WTC11 (cell line): Measurements from ENCODE around the gene KRT4.

ENCODE experiments used
- CREB1 ChIP-seq: sonication (generic); formaldehyde crosslinking; IDR thresholded peaks from 2 replicates; pipeline ENCODE4 v1.8.0; 2023; ENCODE audit warnings: mild to moderate bottlenecking, missing genetic modification reagents
- ELF4 ChIP-seq: sonication (generic); formaldehyde crosslinking; IDR thresholded peaks from 2 replicates; pipeline ENCODE4 v1.8.1; 2022; ENCODE audit warnings: low read depth, mild to moderate bottlenecking, moderate library complexity, missing genetic modification reagents
- JUN ChIP-seq: sonication (generic); formaldehyde crosslinking; IDR thresholded peaks from 2 replicates; pipeline ENCODE4 v1.8.0; 2023; ENCODE audit warnings: mild to moderate bottlenecking, missing genetic modification reagents
- NR3C1 ChIP-seq: sonication (generic); formaldehyde crosslinking; conservative IDR thresholded peaks from 2 replicates; pipeline ENCODE4 v1.8.1; 2023; ENCODE audit warnings: low read depth, mild to moderate bottlenecking, missing genetic modification reagents
- SP1 ChIP-seq: sonication (generic); formaldehyde crosslinking; conservative IDR thresholded peaks from 2 replicates; pipeline ENCODE4 v1.8.1; 2022; ENCODE audit warnings: missing genetic modification reagents
- TCF7 ChIP-seq: sonication (generic); formaldehyde crosslinking; IDR thresholded peaks from 2 replicates; pipeline ENCODE4 v1.8.0; 2022; ENCODE audit warnings: mild to moderate bottlenecking, low read depth, missing genetic modification reagents, moderate library complexity
- USF1 ChIP-seq: sonication (generic); formaldehyde crosslinking; IDR thresholded peaks from 2 replicates; pipeline ENCODE4 v1.8.0; 2022; ENCODE audit warnings: mild to moderate bottlenecking, missing genetic modification reagents
- ZNF121 ChIP-seq: sonication (generic); formaldehyde crosslinking; IDR thresholded peaks from 2 replicates; pipeline ENCODE4 v1.8.0; 2023; ENCODE audit warnings: missing genetic modification reagents
- ZNF232 ChIP-seq: sonication (generic); formaldehyde crosslinking; IDR thresholded peaks from 2 replicates; pipeline ENCODE4 v1.8.0; 2022; ENCODE audit warnings: mild to moderate bottlenecking, missing genetic modification reagents
- TF ChIP-seq, protein P1 (sequence below): fragments of 200-600 bp; IDR thresholded peaks from 2 replicates; pipeline ENCODE4 v1.8.0; 2022; ENCODE audit warnings: antibody characterized with exemption
- TF ChIP-seq, protein P2 (sequence below): sonication (generic); formaldehyde crosslinking; IDR thresholded peaks from 2 replicates; pipeline ENCODE4 v1.8.1; 2022; ENCODE audit warnings: missing genetic modification reagents, borderline replicate concordance
- TF ChIP-seq, protein P3 (sequence below): sonication (generic); formaldehyde crosslinking; IDR thresholded peaks from 2 replicates; pipeline ENCODE4 v1.8.1; 2023; ENCODE audit warnings: mild to moderate bottlenecking, missing genetic modification reagents, borderline replicate concordance

GRCh38 chr12:52783563-52784316, 30.2 kb downstream of the KRT4 start:
- TF ChIP-seq TCF7 (no peak), SP1 (CRISPR knock-in tag) (no peak), JUN (CRISPR knock-in tag) (no peak), ELF4 (CRISPR knock-in tag) (no peak), ZNF121 (CRISPR knock-in tag) (no peak), USF1 (no peak), CREB1 (CRISPR knock-in tag) (no peak), NR3C1 (CRISPR knock-in tag) (no peak), ZNF232 (no peak)
- TF ChIP-seq, protein P1, sequence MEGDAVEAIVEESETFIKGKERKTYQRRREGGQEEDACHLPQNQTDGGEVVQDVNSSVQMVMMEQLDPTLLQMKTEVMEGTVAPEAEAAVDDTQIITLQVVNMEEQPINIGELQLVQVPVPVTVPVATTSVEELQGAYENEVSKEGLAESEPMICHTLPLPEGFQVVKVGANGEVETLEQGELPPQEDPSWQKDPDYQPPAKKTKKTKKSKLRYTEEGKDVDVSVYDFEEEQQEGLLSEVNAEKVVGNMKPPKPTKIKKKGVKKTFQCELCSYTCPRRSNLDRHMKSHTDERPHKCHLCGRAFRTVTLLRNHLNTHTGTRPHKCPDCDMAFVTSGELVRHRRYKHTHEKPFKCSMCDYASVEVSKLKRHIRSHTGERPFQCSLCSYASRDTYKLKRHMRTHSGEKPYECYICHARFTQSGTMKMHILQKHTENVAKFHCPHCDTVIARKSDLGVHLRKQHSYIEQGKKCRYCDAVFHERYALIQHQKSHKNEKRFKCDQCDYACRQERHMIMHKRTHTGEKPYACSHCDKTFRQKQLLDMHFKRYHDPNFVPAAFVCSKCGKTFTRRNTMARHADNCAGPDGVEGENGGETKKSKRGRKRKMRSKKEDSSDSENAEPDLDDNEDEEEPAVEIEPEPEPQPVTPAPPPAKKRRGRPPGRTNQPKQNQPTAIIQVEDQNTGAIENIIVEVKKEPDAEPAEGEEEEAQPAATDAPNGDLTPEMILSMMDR: no peak
- TF ChIP-seq, protein P2, sequence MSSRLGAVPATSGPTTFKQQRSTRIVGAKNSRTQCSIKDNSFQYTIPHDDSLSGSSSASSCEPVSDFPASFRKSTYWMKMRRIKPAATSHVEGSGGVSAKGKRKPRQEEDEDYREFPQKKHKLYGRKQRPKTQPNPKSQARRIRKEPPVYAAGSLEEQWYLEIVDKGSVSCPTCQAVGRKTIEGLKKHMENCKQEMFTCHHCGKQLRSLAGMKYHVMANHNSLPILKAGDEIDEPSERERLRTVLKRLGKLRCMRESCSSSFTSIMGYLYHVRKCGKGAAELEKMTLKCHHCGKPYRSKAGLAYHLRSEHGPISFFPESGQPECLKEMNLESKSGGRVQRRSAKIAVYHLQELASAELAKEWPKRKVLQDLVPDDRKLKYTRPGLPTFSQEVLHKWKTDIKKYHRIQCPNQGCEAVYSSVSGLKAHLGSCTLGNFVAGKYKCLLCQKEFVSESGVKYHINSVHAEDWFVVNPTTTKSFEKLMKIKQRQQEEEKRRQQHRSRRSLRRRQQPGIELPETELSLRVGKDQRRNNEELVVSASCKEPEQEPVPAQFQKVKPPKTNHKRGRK (CRISPR knock-in tag): no peak
- TF ChIP-seq, protein P3, sequence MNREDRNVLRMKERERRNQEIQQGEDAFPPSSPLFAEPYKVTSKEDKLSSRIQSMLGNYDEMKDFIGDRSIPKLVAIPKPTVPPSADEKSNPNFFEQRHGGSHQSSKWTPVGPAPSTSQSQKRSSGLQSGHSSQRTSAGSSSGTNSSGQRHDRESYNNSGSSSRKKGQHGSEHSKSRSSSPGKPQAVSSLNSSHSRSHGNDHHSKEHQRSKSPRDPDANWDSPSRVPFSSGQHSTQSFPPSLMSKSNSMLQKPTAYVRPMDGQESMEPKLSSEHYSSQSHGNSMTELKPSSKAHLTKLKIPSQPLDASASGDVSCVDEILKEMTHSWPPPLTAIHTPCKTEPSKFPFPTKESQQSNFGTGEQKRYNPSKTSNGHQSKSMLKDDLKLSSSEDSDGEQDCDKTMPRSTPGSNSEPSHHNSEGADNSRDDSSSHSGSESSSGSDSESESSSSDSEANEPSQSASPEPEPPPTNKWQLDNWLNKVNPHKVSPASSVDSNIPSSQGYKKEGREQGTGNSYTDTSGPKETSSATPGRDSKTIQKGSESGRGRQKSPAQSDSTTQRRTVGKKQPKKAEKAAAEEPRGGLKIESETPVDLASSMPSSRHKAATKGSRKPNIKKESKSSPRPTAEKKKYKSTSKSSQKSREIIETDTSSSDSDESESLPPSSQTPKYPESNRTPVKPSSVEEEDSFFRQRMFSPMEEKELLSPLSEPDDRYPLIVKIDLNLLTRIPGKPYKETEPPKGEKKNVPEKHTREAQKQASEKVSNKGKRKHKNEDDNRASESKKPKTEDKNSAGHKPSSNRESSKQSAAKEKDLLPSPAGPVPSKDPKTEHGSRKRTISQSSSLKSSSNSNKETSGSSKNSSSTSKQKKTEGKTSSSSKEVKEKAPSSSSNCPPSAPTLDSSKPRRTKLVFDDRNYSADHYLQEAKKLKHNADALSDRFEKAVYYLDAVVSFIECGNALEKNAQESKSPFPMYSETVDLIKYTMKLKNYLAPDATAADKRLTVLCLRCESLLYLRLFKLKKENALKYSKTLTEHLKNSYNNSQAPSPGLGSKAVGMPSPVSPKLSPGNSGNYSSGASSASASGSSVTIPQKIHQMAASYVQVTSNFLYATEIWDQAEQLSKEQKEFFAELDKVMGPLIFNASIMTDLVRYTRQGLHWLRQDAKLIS (CRISPR knock-in tag): no peak
